ENCODE measurements around the gene CLEC14A. TPM values are rescaled to one million over a fixed set of nuclear protein-coding genes. Genes with fewer than 3 reads are reported as not detected.
A peak's percentile ranks its signal among the peaks of the same experiment; 100 is the strongest.

The CLEC14A gene
- total RNA-seq, 1 experiment from 2014 or later: not detected

DNA sequence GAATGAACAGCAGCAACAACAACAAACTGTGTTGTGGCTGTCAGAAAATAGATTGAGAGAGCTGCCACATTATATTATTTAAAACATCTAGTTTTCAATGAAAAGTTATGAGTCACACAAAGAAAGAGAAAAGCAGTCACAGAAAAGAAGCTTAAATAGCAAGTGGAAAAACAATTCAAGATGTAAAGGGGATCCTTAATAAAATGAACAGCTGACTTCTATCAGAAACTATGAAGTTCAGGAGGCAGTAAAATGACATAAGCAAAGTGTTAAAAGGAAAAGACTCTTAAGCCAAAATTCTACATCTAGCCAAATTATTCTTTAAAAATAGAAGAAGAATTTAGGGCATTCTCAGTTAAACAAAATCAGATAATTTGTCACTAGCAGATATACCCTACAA lies 5.6 kb downstream of the CLEC14A start:
- CTCF ChIA-PET: no interaction called here

DNA sequence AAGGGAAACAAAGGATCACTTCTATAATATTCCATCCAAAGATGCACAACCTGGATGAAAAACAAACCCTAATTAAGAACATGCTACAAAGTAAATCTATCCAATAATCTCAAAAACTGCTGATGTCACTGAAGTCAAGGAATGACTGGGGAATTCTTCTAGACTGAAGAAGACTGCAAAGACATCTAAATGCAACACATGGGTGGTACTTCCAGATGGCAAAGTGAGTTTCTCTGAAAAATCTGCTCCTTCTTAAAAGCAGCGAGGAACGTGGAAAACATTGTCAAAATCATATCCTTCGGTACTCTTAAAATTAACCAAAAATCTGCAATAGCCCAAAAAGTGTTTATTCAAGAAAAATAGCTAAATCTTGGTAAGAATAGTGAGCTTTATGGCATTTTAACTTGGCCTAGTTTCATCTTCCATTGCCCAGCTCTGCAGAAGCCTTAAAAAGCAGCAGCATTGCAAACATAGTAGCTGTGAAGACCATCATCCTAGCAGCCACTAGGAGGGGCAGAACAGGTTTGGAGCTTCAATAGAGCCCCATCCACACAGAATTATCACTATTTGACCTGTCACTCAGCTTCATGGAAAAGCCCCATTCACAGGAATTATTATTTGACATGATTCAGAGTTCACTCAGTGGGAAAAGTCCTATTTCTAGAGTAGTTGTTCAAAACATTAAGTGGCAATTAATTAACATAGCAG lies 7.4 kb downstream of the CLEC14A start:
- intact Hi-C loops (cut with micrococcal nuclease; ENCODE audit: unreplicated experiment): no loop called here

More for the DNA sequence above, 5.6 kb downstream of the CLEC14A start:
- H3K4me1 ChIP-seq: no peaks in the 10 kb centered on the region
- H3K27me3 Mint-ChIP-seq (ENCODE audit: insufficient read depth, unreplicated experiment): peaks cover 6% of the 10 kb centered on the region
- no peaks in the 10 kb centered on the region for H3K9me3 Mint-ChIP-seq (ENCODE audit: unreplicated experiment)
- no peaks in the 10 kb centered on the region for H3K4me1 Mint-ChIP-seq (ENCODE audit: low read depth, unreplicated experiment)
- H3K27me3 ChIP-seq (replicated peaks; ENCODE audit: control insufficient read depth, insufficient read depth, low read length): no peaks in the 10 kb centered on the region
- TF ChIP-seq, protein P1, sequence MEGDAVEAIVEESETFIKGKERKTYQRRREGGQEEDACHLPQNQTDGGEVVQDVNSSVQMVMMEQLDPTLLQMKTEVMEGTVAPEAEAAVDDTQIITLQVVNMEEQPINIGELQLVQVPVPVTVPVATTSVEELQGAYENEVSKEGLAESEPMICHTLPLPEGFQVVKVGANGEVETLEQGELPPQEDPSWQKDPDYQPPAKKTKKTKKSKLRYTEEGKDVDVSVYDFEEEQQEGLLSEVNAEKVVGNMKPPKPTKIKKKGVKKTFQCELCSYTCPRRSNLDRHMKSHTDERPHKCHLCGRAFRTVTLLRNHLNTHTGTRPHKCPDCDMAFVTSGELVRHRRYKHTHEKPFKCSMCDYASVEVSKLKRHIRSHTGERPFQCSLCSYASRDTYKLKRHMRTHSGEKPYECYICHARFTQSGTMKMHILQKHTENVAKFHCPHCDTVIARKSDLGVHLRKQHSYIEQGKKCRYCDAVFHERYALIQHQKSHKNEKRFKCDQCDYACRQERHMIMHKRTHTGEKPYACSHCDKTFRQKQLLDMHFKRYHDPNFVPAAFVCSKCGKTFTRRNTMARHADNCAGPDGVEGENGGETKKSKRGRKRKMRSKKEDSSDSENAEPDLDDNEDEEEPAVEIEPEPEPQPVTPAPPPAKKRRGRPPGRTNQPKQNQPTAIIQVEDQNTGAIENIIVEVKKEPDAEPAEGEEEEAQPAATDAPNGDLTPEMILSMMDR (IDR thresholded peaks at IDR 0.05; ENCODE audit: insufficient read depth in 1 of 2, low read depth in 1 of 2, low read length in 1 of 2, severe bottlenecking in 1 of 2, unreplicated experiment in 1 of 2): no peak
- POLR2A ChIA-PET: no interaction called here
- no peak overlapping the region for H3K4me3 ChIP-seq (ENCODE audit: low read depth, low read length)
- BruUV-seq (replicated peaks): no TSS peak
- intact Hi-C loops (cut with micrococcal nuclease; ENCODE audit: unreplicated experiment): no loop called here
- no peak overlapping the region for H3K4me3 Mint-ChIP-seq (ENCODE audit: unreplicated experiment)
- H3K27ac Mint-ChIP-seq (ENCODE audit: unreplicated experiment): no peak overlapping the region
- H3K36me3 ChIP-seq (ENCODE audit: control insufficient read depth, insufficient read depth, low read length): no peaks in the 10 kb centered on the region
- DNase-seq: no peak
- no peaks in the 10 kb centered on the region for H3K9me3 ChIP-seq
- no peaks in the 10 kb centered on the region for H3K36me3 Mint-ChIP-seq (ENCODE audit: insufficient read depth, unreplicated experiment)

DNA sequence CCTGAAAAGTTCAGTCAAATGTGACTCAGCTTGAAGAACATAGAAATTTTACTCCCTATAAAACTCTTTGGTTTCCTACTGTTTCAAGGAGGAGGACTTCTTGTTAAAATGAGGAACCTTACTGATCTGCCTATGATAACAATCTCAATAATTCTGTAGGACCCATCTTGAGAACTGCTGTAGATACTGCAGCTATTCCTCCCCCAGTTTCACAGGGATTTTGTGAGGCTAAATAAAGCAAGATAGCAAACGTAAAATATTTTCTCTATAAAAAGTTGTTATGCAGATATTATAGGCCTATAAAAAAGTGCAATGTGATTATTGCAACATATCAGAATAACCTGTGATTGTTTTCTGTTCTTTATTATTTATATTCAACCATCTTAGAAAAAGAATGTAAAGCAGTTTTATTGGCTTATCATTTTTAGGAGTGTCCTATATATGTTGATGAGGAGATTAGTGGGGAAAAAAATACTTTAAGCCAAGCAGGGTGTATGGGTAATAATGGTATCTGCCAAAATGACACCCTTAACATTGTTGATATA lies 12.1 kb downstream of the CLEC14A start:
- H3K4me3 Mint-ChIP-seq (ENCODE audit: unreplicated experiment): no peak overlapping the region
- BruUV-seq (replicated peaks): no TSS peak
- Histone ChIP-seq H3K9me3 (no peaks in the 10 kb centered on the region), H3K36me3 (ENCODE audit: control insufficient read depth, insufficient read depth, low read length) (no peaks in the 10 kb centered on the region), H3K4me3 (ENCODE audit: low read depth, low read length) (no peak overlapping the region), H3K4me1 (no peaks in the 10 kb centered on the region), H3K27me3 (replicated peaks; ENCODE audit: control insufficient read depth, insufficient read depth, low read length) (no peaks in the 10 kb centered on the region)
- intact Hi-C loops (cut with micrococcal nuclease; ENCODE audit: unreplicated experiment): no loop called here
- no peaks in the 10 kb centered on the region for H3K9me3 Mint-ChIP-seq (ENCODE audit: unreplicated experiment)
- H3K36me3 Mint-ChIP-seq (ENCODE audit: insufficient read depth, unreplicated experiment): no peaks in the 10 kb centered on the region
- DNase-seq: no peak
- H3K4me1 Mint-ChIP-seq (ENCODE audit: low read depth, unreplicated experiment): no peaks in the 10 kb centered on the region
- POLR2A ChIA-PET: no interaction called here
- H3K27me3 Mint-ChIP-seq (ENCODE audit: insufficient read depth, unreplicated experiment): peaks cover 8% of the 10 kb centered on the region
- TF ChIP-seq, protein P1 (IDR thresholded peaks at IDR 0.05; ENCODE audit: insufficient read depth in 1 of 2, low read depth in 1 of 2, low read length in 1 of 2, severe bottlenecking in 1 of 2, unreplicated experiment in 1 of 2): no peak
- CTCF ChIA-PET: no interaction called here
- no peak overlapping the region for H3K27ac Mint-ChIP-seq (ENCODE audit: unreplicated experiment)

More for the DNA sequence above, 7.4 kb downstream of the CLEC14A start:
- no peak for DNase-seq
- no peaks in the 10 kb centered on the region for H3K27me3 ChIP-seq (replicated peaks; ENCODE audit: control insufficient read depth, insufficient read depth, low read length)
- no peaks in the 10 kb centered on the region for H3K4me1 Mint-ChIP-seq (ENCODE audit: low read depth, unreplicated experiment)
- H3K27ac Mint-ChIP-seq (ENCODE audit: unreplicated experiment): no peak overlapping the region
- BruUV-seq (replicated peaks): no TSS peak
- H3K36me3 Mint-ChIP-seq (ENCODE audit: insufficient read depth, unreplicated experiment): no peaks in the 10 kb centered on the region
- H3K4me3 Mint-ChIP-seq (ENCODE audit: unreplicated experiment): no peak overlapping the region
- no peaks in the 10 kb centered on the region for H3K9me3 ChIP-seq
- H3K27me3 Mint-ChIP-seq (ENCODE audit: insufficient read depth, unreplicated experiment): peaks cover 6% of the 10 kb centered on the region
- ChIA-PET CTCF (interaction anchor here (0.6 kb wide), 1 partner anchor 543 kb away, joined by 3 read pairs; no protein-coding TSS in a partner anchor), POLR2A (no interaction called here)
- H3K36me3 ChIP-seq (ENCODE audit: control insufficient read depth, insufficient read depth, low read length): no peaks in the 10 kb centered on the region
- TF ChIP-seq, protein P1 (IDR thresholded peaks at IDR 0.05; ENCODE audit: insufficient read depth in 1 of 2, low read depth in 1 of 2, low read length in 1 of 2, severe bottlenecking in 1 of 2, unreplicated experiment in 1 of 2): peak in 1 of 2 experiments; percentile 45
- H3K4me3 ChIP-seq (ENCODE audit: low read depth, low read length): no peak overlapping the region
- H3K4me1 ChIP-seq: no peaks in the 10 kb centered on the region
- H3K9me3 Mint-ChIP-seq (ENCODE audit: unreplicated experiment): no peaks in the 10 kb centered on the region
